ENCODE data around the gene LRP11. TPM values are rescaled to one million over a fixed set of nuclear protein-coding genes. Genes with fewer than 3 reads are reported as not detected.
A peak's percentile ranks its signal among the peaks of the same experiment; 100 is the strongest.

LRP11 gene
- total RNA-seq, 2 experiments from 2014 or later, result 1.8 to 2.1 TPM

GRCh38 chr6:149771185-149771584 lies 93.0 kb downstream of the LRP11 start:
- Mint-ChIP-seq H3K27me3 (no peaks in the 10 kb centered on the region), H3K4me3 (no peak overlapping the region), H3K9me3 (peaks cover 3% of the 10 kb centered on the region), H3K27ac (no peak overlapping the region), H3K4me1 (peaks cover 2% of the 10 kb centered on the region), H3K36me3 (peaks cover 38% of the 10 kb centered on the region)
- DNase-seq, result no peak

DNA sequence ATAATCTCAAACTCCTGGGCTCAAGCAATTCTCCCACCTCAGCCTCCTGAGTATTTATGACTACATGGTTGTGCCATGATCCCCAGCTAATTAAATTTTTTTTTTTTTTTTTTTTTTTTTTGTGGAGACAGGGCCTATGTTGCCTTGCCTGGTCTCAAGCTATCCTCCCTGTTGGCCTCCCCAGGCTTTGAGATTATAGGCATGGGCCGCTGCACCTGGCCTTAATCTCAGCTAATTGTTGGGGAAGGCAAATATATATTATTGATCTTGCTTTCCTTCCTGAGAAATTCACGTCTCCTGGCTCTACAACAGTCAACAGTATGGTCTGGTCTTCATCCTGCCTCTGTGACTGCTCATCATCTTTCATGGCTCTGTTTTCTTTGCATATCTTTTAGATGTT lies 94.5 kb downstream of the LRP11 start:
- Mint-ChIP-seq H3K27me3 (no peaks in the 10 kb centered on the region), H3K4me3 (no peak overlapping the region), H3K27ac (peak overlapping the region; percentile 0), H3K9me3 (peaks cover 7% of the 10 kb centered on the region), H3K36me3 (peaks cover 39% of the 10 kb centered on the region), H3K4me1 (peaks cover 2% of the 10 kb centered on the region)
- no peak for DNase-seq

Other genes with a start within 250 kb of the LRP11 start
- 10 to 100 TPM; 21.9 to 23.2 TPM for gene KATNA1, start 215.6 kb downstream of the LRP11 start, total RNA-seq
- 10 to 100 TPM; 19.7 to 21.6 TPM for gene LATS1, start 146.3 kb downstream of the LRP11 start, total RNA-seq
- gene NUP43, start 117.8 kb downstream of the LRP11 start, total RNA-seq, result 10 to 100 TPM; 83.8 TPM
- gene PCMT1, start 114.6 kb downstream of the LRP11 start, total RNA-seq, result 10 to 100 TPM; 91.2 to 96.0 TPM
- not detected for gene RAET1E, start 33.8 kb upstream of the LRP11 start, total RNA-seq
- not detected for gene RAET1G, start 58.8 kb upstream of the LRP11 start, total RNA-seq
- gene ULBP2, start 77.7 kb upstream of the LRP11 start, total RNA-seq, result under 1 TPM; 0.43 to 0.62 TPM
- 1 to 10 TPM; 2.8 to 2.9 TPM for gene ULBP1, start 99.6 kb upstream of the LRP11 start, total RNA-seq
- gene RAET1L, start 161.2 kb upstream of the LRP11 start, total RNA-seq, result not detected
- 1 to 10 TPM in 1 of 2 experiments, under 1 TPM in 1; 0.68 to 1.1 TPM for gene ULBP3, start 204.8 kb upstream of the LRP11 start, total RNA-seq